Parathyroid adenoma (tissue), 2 donors: Measurements from ENCODE around the gene ZP4.
"Not testable (repeated sequence)": the region's sequence is repeated elsewhere in the genome, so short reads cannot be mapped to it uniquely, and the experiment has no call there.

Experiments used
- H2AFZ ChIP-seq: fragments of 300-600 bp; sonication (generic); one replicate; pipeline ENCODE4 v1.7.0; 2017; ENCODE audit warnings: antibody characterized with exemption, mild to moderate bottlenecking
- H3K27ac ChIP-seq: fragments of 300-600 bp; sonication (generic); one replicate; pipeline ENCODE4 v1.7.0; 2017
- H3K27me3 ChIP-seq: fragments of 300-600 bp; sonication (generic); one replicate; pipeline ENCODE4 v1.7.0; 2017; ENCODE audit warnings: low read length; ENCODE audit not compliant: control insufficient read depth, insufficient read depth
- H3K36me3 ChIP-seq: fragments of 300-600 bp; sonication (generic); one replicate; pipeline ENCODE4 v1.7.0; 2017; ENCODE audit warnings: low read length; ENCODE audit not compliant: control insufficient read depth, insufficient read depth
- H3K4me1 ChIP-seq: fragments of 300-600 bp; sonication (generic); one replicate; pipeline ENCODE4 v1.7.0; 2017; ENCODE audit warnings: control low read depth
- H3K4me2 ChIP-seq: fragments of 300-600 bp; sonication (generic); one replicate; pipeline ENCODE4 v1.7.0; 2017; ENCODE audit warnings: low read length
- H3K4me3 ChIP-seq: fragments of 300-600 bp; sonication (generic); one replicate; pipeline ENCODE4 v1.7.0; 2017; ENCODE audit warnings: low read depth, low read length
- H3K79me2 ChIP-seq: fragments of 300-600 bp; sonication (generic); one replicate; pipeline ENCODE4 v1.7.0; 2017; ENCODE audit warnings: control low read depth
- H3K9ac ChIP-seq: fragments of 300-600 bp; sonication (generic); one replicate; pipeline ENCODE4 v1.7.0; 2017; ENCODE audit warnings: mild to moderate bottlenecking
- H3K9me3 ChIP-seq: fragments of 300-600 bp; sonication (generic); one replicate; pipeline ENCODE4 v1.7.0; 2017; ENCODE audit warnings: low read length; ENCODE audit not compliant: control insufficient read depth
- CTCF ChIP-seq: fragments of 300-600 bp; sonication (generic); IDR thresholded peaks from one replicate; pipeline ENCODE4 v1.7.0; 2017; ENCODE audit warnings: antibody characterized with exemption, mild to moderate bottlenecking
- donor health status: primary hyperparathyroidism.

The ZP4 gene

GRCh38 chr1:237852342-237852741 lies 38.4 kb downstream of the ZP4 start:
- H3K4me1 ChIP-seq, result no peaks in the 10 kb centered on the region

GRCh38 chr1:237851210-237851845 lies 39.4 kb downstream of the ZP4 start:
- Histone ChIP-seq H3K9me3 (no peaks in the 10 kb centered on the region), H3K4me1 (no peaks in the 10 kb centered on the region), H3K9ac (no peak overlapping the region), H3K36me3 (no peaks in the 10 kb centered on the region), H3K27ac (no peak overlapping the region), H3K4me2 (no peak overlapping the region), H3K27me3 (no peaks in the 10 kb centered on the region), H3K79me2 (no peaks in the 10 kb centered on the region), H3K4me3 (no peak overlapping the region), H2AFZ (no peak overlapping the region)
- no peak for TF ChIP-seq CTCF

More at GRCh38 chr1:237852342-237852741, 38.4 kb downstream of the ZP4 start:
- H3K4me3 ChIP-seq, result no peak overlapping the region
- H3K36me3 ChIP-seq, result no peaks in the 10 kb centered on the region
- H3K9me3 ChIP-seq, result no peaks in the 10 kb centered on the region
- H3K4me2 ChIP-seq, result no peak overlapping the region
- H3K79me2 ChIP-seq, result no peaks in the 10 kb centered on the region
- H3K27me3 ChIP-seq, result no peaks in the 10 kb centered on the region
- no peak for TF ChIP-seq CTCF
- H3K9ac ChIP-seq, result no peak overlapping the region
- no peak overlapping the region for H3K27ac ChIP-seq
- no peak overlapping the region for H2AFZ ChIP-seq

- not testable (repeated sequence) for H3K27me3 ChIP-seq, H3K27ac ChIP-seq, H2AFZ ChIP-seq, H3K9ac ChIP-seq, H3K4me3 ChIP-seq, H3K4me2 ChIP-seq, H3K9me3 ChIP-seq, H3K36me3 ChIP-seq, H3K79me2 ChIP-seq, H3K4me1 ChIP-seq
Measured at GRCh38 chr1:237843516-237843915, 47.2 kb downstream of the ZP4 start.

GRCh38 chr1:237841485-237841884 lies 49.2 kb downstream of the ZP4 start:
- TF ChIP-seq CTCF, result no peak
- H3K27ac ChIP-seq, result no peak overlapping the region
- H3K4me3 ChIP-seq, result no peak overlapping the region
- no peaks in the 10 kb centered on the region for H3K9me3 ChIP-seq
- H3K79me2 ChIP-seq, result no peaks in the 10 kb centered on the region
- H3K27me3 ChIP-seq, result no peaks in the 10 kb centered on the region
- H3K4me1 ChIP-seq, result no peaks in the 10 kb centered on the region
- no peak overlapping the region for H3K9ac ChIP-seq
- H2AFZ ChIP-seq, result no peak overlapping the region
- H3K4me2 ChIP-seq, result no peak overlapping the region
- H3K36me3 ChIP-seq, result no peaks in the 10 kb centered on the region

GRCh38 chr1:237838904-237839534 lies 51.7 kb downstream of the ZP4 start:
- Histone ChIP-seq H3K4me2 (no peak overlapping the region), H2AFZ (no peak overlapping the region), H3K9me3 (no peaks in the 10 kb centered on the region), H3K36me3 (no peaks in the 10 kb centered on the region), H3K27me3 (no peaks in the 10 kb centered on the region), H3K9ac (no peak overlapping the region), H3K4me3 (no peak overlapping the region), H3K79me2 (no peaks in the 10 kb centered on the region), H3K4me1 (no peaks in the 10 kb centered on the region), H3K27ac (no peak overlapping the region)
- no peak for TF ChIP-seq CTCF
